Panc1 (cell line): Measurements from ENCODE around the gene KIAA1958.

Source experiments
- CTCF ChIP-seq: fragments of 450-650 bp; IDR thresholded peaks from 2 replicates; pipeline ENCODE4 v1.5.1; 2017; ENCODE audit warnings: mild to moderate bottlenecking
- POLR2AphosphoS5 ChIP-seq: IDR thresholded peaks from 2 replicates; pipeline ENCODE4 v1.6.1; 2012; ENCODE audit warnings: mild to moderate bottlenecking, low read depth, low read length, moderate library complexity

- TF ChIP-seq CTCF (no peak), POLR2AphosphoS5 (no peak)
These were observed 576 bp downstream of the KIAA1958 start for GRCh38 chr9:112487008-112487798.
